Epidermal melanocyte (primary cell): Measurements from ENCODE around the gene C17orf100.

Experiments
- DNase-seq: peaks from one replicate; pipeline ENCODE4 v3.0.0; 2011; ENCODE audit warnings: low spot score; ENCODE audit not compliant: insufficient read length

The C17orf100 gene

DNA sequence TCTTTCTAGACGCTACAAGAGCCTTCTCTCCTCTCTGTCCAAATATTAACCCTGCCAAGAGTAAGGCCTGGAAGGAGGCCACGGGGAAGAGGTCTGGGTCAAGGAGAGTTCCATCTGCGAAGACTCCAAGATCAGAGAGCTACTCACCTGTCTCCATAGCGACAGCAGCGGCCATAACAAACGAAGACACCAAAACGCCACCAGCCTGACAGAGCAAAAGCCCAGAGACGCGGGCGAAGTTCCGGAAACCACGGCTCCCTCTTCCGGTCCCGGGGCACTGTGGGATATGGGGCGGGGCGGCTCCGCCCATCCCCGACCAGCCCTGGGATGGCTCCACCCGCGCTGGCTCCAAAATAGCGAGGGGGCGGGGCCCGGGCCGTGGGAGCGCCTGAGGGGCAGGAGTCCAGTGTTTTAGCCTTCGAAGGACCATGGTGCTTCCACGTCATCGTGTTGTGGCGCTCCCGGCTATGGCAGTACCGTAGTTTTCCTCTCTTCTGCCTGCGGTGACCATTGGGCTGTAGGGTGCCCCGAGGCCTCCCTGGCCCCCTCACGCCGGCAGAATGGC lies at the start of gene C17orf100, which contains the start of gene MED31:
Gene C17orf100, plus strand, starts transcription at position 409 of the 565 bp plus-strand sequence. Its CDS starts 152 bp downstream, at position 561.
Gene MED31, minus strand, starts transcription at position 252 of the 565 bp plus-strand sequence. Its CDS starts 77 bp downstream, at position 175.
- peak; percentile 95 for DNase-seq

DNA sequence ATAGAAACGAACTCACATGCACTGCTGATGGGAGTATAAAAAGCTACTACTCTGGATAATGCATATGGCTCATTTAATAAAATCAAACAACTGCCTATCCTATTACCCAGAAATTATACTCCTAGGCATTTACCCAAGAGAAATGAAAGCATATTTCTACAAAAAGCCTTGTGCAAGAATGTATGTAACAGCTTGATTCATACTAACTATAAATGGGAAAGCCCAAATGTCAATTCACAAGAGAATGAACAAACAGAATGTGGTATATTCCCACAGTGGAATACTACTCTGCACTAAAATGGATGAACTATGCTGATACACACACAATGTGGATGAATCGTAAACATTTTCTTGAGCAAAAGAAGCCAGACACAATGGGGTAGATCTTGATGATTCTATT lies 49.4 kb upstream of the C17orf100 start:
- DNase-seq: no peak

DNA sequence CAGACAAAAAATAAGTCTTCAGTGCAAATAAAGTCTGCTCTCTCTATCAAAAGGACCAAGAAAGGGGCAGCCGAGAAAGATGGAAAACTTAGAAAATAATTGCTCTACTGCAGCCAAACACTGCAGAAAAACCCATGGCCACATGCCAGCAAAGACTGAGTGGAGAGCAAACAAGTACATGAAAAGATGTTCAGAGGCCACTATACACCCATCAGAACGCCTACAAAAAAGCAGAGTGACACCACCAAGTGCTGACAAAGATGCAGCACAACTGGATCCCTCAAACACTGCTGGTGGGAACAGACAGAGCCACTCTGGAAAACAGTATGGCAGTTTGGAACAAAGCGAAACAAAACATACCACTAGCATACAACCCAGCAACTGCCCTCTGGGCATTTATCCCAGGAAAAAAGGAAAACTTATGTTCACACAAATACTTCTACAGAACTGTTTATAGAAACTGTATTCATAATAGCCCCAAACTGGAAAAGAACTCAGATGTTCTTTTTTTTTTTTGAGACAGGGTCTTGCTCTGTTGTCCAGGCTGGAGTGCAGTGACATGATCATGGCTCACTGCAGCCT lies 47.7 kb upstream of the C17orf100 start:
- no peak for DNase-seq

DNA sequence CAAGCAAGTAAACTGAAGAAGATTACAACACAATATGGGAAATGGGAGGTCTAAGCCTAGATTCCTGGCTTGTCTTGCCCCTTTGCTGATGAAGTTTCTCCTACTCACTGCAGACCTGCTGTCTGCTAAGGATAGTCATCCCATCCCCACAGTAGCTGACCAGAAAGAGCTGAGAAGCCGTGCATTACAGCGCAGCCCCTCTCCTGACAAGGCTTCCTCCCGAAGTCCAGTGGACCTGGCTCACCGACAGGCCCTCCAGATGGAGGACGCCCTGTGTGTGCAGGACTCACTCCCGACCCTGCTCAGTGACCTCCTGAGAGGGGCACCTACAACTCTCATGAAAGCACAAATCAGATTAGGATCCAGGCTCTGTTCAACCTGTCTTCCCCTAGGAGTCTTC lies 46.4 kb upstream of the C17orf100 start:
- DNase-seq: no peak

DNA sequence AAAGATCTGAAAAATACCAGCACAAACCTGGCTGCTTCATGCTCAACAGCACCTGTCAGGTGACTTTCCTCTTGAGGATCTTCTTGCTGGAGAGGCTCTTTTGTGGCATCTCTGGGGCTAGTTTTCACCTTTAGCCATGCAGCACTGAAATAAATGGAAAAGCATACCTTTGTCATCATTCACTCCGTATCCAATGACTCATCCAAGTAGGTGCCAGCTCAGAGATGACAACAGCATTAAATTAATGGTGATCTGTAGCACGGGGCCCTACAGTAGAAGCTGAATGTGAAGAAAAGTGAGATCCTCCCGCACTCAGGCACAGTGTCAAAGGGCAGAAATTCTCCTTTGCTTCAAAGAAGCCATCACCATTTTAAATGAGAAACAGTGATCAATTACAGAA lies 43.2 kb upstream of the C17orf100 start:
- DNase-seq: no peak

DNA sequence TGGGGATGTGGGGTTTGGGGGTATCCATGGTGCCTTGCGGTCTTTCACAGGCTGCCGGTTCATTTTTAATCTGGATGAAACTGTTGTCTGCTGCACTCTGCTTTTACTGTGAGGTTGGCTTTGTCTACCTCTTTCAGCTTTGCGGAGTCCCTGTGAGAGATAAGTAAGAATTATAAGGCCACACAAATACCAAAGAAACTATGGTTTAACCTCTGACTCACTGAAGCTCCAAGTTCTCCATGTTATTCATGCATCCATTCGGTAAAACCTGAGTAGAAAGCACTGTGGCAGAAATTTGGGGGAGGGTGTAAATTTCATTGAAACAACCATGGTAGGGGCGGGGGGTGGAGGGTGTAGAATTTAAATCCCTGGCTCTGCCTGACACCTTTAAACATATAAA lies 41.6 kb upstream of the C17orf100 start:
- DNase-seq: no peak

DNA sequence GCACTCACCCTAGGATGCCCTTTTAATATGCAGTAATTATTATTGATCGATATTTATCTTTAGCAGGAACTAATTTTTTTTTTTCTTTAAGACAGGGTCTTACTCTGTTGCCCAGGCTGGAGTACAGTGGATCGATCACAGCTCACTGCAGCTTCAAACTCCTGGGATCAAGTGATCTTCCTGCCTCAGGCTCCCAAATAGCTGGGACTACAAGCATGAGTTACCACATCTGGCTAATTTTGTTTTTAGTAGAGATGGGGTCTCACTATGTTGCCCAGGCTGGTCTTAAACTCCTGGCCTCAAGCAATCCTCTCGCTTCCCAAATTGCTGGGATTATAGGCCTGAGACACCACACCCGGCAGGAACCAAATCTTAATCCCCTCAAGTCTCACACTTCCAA lies 40.3 kb upstream of the C17orf100 start:
- no peak for DNase-seq

DNA sequence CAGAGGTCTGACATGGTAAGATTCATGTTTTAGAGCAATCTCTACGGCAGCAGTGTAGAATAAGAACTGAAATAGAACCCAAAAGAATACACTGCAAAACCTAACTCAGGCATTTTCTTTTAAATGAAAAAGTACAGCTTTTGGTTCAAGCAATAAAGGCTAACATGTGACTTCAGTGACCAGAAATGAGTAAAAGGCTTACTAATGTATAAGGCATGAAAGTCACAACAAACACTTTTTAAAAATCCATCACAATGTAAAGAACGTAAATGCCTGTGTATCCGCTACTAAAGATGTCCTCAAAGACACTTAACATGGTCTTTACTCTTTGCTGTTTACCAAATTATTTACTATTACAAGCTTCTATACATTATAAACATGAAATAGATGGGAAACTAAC lies 27.6 kb upstream of the C17orf100 start:
- DNase-seq: no peak

DNA sequence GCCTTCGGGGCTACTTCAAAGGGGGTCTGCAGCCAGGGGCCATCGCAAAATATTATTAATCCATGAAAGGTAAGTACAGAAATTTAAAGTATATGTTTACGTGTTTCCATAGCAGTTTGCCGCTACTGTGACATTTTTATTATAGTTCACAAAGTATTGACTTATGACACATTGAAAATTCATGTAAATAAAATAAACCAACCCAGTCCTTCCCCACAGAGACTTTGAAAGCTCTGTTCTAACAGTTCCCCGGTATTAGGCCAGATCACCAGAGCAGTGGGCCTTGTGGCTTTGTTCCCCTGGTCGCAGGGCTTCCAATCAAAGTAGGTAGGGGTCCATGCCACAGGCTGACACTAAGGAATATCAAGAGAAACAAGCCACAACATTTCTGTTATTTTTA lies 24.9 kb upstream of the C17orf100 start:
- DNase-seq: no peak

DNA sequence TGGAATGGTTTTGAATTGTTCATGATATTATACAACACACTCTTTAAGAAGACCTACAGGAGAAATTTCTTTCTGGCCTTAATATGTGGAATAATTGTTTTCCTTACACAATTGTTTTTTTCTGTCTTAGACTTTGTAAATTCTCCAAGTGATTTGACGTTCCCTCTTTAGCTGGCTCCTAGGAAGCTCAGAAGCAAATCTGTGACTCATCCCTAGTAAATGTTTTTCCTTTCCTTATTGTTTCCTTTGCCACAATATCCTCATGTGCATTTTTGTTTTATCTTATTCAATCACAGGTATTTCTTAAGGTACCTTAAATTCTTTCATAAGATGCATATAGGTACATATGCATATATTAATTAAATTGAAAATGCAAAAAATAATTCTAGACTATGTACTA lies 24.5 kb upstream of the C17orf100 start:
- DNase-seq: no peak

DNA sequence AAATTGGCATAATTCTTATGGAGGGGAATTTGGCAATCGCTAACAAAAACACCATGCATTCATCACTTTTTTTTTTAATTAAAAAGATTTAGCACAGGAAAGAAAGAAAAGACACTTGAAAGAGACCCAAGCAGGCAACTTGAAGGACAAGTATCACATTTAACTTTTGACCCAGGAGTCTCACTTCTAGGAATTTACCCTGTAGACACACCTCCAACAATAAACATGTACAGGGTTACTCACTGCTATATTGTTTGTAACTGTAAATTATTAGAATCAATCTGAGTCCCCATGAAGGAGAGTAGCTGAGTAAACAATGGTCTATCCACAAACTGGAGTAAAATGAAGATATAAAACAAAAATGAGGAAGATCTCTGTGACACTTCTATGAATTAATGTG lies 21.2 kb upstream of the C17orf100 start:
- no peak for DNase-seq

DNA sequence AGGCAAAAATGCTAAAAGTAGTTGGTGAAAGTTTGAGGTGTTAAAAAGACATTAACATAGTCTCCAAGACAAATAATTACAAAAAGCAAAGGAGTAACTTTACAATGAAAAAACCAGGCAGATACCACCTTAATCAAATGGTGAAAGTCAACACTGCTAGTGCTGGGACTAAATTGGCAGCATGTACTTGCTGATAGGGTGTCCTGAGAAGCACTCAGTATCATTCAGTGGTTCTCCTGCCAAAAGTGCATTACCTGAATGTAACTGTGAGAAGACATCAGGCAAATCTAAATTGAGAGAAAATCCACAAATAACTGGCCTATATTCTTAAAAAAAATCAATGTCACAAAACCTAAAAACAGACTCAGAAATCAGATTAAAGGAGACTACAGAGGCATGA lies 19.0 kb upstream of the C17orf100 start:
- DNase-seq: no peak

DNA sequence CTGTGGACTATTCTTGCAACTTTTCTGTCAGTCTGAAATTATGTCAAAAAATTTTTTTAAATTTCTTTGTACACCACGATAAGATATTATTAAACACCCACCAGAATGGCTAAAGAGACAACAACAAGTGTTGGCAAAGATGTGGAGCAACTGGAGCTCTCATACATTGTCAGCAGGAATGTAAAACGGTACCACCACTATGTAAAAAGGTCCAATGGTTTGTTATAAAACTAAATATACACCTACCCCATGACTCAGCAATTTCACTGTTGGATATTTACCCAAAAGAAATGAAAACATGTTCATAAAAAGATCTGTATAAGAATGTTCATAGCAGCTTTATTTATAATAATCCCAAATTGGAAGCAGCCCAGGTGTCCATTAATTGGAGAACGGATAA lies 18.3 kb upstream of the C17orf100 start:
- DNase-seq: no peak

DNA sequence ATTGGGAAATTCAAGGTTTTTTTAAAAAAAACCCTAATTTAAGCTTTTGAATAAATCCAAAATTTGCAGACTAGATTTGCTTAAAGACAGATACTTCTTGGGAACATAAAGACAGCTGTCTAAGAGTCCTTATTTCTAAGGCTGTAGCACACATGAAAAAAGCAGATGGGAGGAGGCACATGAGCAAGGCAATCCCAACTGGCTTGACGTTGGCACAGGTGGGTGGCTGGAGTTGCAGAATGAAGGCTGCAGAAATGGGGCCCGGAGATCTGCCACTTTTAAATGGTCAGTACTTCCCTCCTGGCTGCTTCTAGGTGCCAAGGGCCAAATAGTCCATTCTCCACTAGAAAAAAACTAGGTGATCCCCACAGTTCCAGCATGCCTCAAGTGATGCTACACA lies 15.5 kb upstream of the C17orf100 start:
- no peak for DNase-seq

DNA sequence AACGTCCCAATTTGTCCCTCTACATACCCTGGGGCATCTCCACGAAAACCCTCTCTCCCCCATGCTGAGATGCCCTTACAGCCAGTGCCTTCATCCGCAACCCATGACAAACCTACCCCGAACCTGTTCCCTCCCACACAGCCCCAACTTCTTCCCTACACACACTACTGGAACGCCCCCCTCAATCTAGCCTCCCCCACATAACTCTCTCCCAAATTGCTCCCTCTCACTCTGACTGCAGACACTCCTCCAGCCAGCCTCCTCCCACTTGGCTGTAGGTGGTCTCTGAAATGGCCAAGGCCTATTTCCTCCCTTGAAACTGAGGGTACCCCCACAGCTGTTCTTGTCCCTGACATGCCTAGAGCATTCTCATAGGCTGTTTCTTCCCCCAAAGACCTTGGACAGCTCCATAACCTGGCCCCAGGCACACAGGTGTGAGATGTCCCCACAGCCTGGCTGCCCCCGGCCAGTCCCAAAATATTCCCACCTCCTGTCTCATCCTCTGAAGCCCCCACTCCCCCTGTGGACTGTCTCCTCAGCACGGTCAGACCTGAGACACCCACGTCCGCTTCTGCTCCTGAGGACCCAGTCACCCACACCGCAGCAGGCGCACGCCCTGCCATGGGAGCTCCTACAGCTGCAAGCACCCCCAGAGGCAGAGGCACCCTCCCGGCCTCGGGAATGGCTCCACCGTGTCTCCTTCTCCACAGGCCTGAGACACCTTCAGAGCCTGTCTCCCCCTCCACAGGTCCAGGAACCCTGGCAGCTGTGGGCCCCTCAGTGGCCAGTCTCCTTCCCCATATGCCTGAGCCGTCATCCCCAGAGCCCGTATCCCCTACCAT lies 14.7 kb upstream of the C17orf100 start:
- no peak for DNase-seq

DNA sequence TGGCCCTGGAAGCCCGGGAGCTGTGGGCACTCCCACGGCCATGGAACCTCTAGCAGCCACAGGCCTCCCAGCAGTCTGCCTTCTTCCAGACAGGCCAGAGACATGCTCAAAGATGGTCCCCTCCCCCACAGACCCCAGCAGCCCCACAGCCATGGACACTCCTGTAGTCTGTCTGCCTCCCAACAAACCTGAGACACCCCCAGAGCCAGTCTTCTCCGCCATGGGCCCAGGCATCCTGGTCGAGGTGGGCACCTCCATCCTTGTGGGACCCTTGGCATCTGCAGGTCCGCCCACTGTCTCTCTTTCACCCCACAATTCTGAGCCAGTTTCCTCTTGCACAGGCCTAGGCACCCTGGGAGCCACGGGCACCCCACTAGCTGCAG lies 14.1 kb upstream of the C17orf100 start:
- DNase-seq: no peak

DNA sequence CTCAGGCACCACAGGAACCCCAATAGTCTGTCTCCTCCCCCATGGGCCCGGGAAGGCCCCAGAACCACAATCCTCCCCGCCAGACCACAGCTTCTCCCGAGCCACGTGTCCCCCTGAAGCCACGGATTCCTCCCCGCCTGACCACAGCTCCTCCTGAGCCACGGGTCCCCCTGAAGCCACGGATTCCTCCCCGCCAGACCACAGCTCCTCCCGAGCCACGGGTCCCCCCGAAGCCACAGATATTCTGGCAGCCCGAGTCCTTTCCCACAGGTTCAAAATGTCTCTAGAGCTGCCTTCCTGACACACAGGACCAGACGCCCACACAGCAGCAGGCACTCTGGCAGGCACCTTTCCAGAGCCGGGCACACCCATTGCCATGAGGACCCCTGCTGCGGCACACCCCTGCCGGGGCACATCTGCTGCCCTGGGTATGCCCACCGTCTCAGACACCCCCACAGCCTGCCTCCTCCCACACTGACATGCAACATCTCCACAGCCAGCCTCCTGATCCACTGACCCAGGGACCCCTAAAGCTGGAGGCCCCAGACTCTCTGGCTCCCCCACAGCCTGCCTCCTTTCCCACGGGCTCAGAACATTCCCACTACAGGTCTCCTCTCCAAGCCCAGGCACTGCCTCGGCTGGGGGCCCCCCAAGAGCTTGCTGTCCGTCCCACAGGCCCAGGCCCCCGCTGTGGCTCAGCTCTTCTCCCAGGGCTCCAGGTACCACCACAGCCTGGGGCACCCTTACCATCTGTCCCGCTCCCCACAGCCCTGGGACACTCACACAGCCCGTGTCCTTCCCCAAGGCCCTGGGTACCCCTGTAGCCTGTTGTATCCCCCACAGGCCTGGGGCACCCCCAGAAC lies 13.3 kb upstream of the C17orf100 start:
- no peak for DNase-seq

DNA sequence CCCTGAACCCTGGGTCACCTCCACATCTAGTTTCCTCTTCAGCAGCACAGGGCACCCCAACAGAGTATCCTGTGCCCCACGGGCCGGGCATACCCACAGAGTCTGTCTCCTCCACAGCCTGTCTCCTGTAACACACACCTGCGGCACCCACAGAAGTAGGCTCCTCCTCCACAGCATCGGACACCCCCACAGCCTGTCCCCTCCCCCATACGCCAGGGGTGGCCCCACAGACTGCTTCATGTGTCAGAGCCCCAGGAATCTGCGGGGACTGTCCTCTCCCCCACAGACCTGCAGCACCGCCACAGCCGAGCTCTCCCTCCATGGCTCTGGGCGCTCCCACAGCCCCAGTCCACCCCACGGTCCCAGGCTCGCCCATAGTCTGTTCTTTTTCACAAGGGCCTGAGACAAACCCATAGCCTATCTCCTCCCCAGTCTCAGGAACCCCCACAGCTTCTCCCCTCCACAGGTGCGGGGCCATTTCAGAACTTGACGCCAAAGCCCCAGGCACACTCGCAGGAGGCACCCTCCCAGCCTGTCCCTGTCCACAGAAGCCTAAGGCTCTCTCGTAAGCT lies 12.5 kb upstream of the C17orf100 start:
- DNase-seq: no peak

DNA sequence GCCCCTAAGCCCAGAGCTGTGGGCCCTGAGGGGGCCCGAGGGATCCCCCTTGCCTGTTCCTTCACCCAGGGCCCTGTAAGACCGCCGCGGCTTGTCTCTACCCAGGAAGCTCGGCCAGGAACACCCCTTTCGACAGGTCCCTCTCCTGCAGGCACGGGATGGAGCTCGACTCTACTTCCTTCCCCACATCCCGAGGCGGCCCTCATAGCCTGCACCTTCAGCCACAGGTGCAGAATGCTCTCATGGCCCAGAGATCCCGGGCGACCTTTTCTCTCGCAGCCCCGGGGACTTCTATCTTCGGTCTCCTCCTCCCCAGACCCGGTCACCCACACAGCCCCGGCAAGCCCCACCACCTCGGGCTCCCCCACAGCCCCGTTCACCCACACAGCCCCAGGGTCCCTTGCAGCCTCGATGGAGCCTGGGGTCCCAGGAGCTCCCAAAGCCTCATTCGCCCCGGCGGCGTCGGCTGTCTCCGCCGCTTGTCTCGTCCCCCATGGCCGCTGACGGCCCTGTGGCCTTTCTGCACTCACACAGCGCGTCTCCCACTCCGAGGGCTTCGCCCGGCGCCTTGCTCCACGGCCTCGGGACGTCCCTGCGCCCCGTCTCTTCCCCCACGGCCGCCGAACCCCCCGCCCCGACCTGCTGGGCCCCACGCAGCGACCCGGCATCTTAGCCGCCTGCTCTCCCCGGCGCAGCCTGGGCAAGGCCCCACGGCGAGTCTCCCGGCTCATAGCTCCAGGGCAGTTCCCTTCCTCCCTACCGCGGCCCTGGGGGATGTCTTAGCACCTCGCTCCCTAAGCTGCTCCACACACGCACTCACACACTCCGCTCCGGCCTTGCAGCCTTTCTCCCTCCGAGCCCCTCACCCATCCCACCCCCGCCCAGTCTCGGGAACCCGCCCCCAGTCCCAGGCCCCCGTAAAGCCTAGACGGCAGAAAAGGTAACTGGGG lies 11.7 kb upstream of the C17orf100 start:
- DNase-seq: no peak

DNA sequence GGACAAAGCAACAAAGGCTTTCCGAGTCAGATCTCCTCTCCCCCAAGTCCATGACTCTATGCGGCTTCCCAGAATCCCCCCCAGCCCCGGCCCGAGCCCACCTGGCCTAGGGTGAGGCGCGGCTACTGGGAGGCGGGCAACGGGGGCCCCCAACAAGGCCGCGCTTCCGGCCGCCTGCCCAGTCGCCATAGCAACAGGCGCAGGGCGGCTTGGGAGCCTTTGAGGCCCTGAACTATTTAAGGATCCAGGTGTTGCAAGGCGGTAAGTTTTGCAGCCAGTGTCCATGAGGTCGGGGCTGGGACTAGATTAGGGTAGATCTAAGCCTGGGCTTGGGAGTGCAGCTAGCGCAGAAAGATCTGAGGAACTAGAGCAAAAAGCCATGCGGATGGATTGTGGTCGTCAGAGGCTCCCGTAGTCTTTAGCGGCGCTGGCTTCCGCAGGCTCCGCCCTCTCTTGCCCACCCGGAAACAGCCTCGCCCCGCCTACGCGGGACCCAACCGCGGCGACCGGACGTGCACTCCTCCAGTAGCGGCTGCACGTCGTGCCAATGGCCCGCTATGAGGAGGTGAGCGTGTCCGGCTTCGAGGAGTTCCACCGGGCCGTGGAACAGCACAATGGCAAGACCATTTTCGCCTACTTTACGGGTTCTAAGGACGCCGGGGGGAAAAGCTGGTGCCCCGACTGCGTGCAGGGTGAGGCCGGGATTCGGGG lies 10.9 kb upstream of the C17orf100 start, which contains the start of the genes KIAA0753 and TXNDC17:
Gene KIAA0753, minus strand, starts transcription at position 176 of the 711 bp plus-strand sequence. CDS start 5,608 bp downstream, outside the sequence.
Gene TXNDC17, plus strand, starts transcription at position 525 of the 711 bp plus-strand sequence. Its CDS starts 23 bp downstream, at position 548.
- DNase-seq: peak; percentile 58
